HEK293 (cell line): ENCODE data around the gene CNTNAP1.

Experiments
- GLI4 ChIP-seq: fragments of 450-650 bp; formaldehyde crosslinking; IDR thresholded peaks from 2 replicates; pipeline ENCODE4 v1.5.1; 2016; ENCODE audit warnings: missing biosample characterization, missing genetic modification characterization
- GLIS1 ChIP-seq: fragments of 450-650 bp; formaldehyde crosslinking; IDR thresholded peaks from 2 replicates; pipeline ENCODE4 v1.5.1; 2016; ENCODE audit warnings: missing biosample characterization, missing genetic modification characterization
- KLF8 ChIP-seq: fragments of 450-650 bp; formaldehyde crosslinking; IDR thresholded peaks from 2 replicates; pipeline ENCODE4 v1.5.1; 2016; ENCODE audit warnings: missing biosample characterization, missing genetic modification characterization
- OVOL3 ChIP-seq: fragments of 450-650 bp; formaldehyde crosslinking; IDR thresholded peaks from 2 replicates; pipeline ENCODE4 v1.5.1; 2016; ENCODE audit warnings: missing biosample characterization, missing genetic modification characterization
- PRDM10 ChIP-seq: fragments of 450-650 bp; formaldehyde crosslinking; IDR thresholded peaks from 2 replicates; pipeline ENCODE4 v1.5.1; 2016; ENCODE audit warnings: missing biosample characterization, missing genetic modification characterization
- PRDM2 ChIP-seq: fragments of 450-650 bp; formaldehyde crosslinking; IDR thresholded peaks from 2 replicates; pipeline ENCODE4 v1.5.1; 2016; ENCODE audit warnings: missing biosample characterization, missing genetic modification characterization, borderline replicate concordance
- SALL2 ChIP-seq: fragments of 450-650 bp; formaldehyde crosslinking; IDR thresholded peaks from 2 replicates; pipeline ENCODE4 v1.5.0; 2017; ENCODE audit warnings: missing biosample characterization, mild to moderate bottlenecking, missing genetic modification characterization, borderline replicate concordance
- SP3 ChIP-seq: fragments of 450-650 bp; formaldehyde crosslinking; IDR thresholded peaks from 2 replicates; pipeline ENCODE4 v1.5.1; 2016; ENCODE audit warnings: missing biosample characterization, missing genetic modification characterization
- TRIM28 ChIP-seq: IDR thresholded peaks from 2 replicates; pipeline ENCODE4 v1.6.1; 2011; ENCODE audit warnings: low read length, control low read depth, borderline replicate concordance
- ZBTB6 ChIP-seq: fragments of 450-650 bp; formaldehyde crosslinking; IDR thresholded peaks from 2 replicates; pipeline ENCODE4 v1.5.1; 2017; ENCODE audit warnings: missing biosample characterization, missing genetic modification characterization
- ZFP3 ChIP-seq: fragments of 450-650 bp; formaldehyde crosslinking; IDR thresholded peaks from 2 replicates; pipeline ENCODE4 v1.5.1; 2016; ENCODE audit warnings: low read depth, missing biosample characterization, missing genetic modification characterization
- ZFP69B ChIP-seq: fragments of 450-650 bp; formaldehyde crosslinking; IDR thresholded peaks from 2 replicates; pipeline ENCODE4 v1.5.1; 2016; ENCODE audit warnings: missing biosample characterization, missing genetic modification characterization
- ZNF10 ChIP-seq: fragments of 450-650 bp; formaldehyde crosslinking; IDR thresholded peaks from 2 replicates; pipeline ENCODE4 v1.5.1; 2017; ENCODE audit warnings: missing biosample characterization, missing genetic modification characterization
- ZNF140 ChIP-seq: fragments of 450-650 bp; formaldehyde crosslinking; IDR thresholded peaks from 2 replicates; pipeline ENCODE4 v1.5.1; 2016; ENCODE audit warnings: missing biosample characterization, missing genetic modification characterization
- ZNF157 ChIP-seq: fragments of 450-650 bp; formaldehyde crosslinking; IDR thresholded peaks from 2 replicates; pipeline ENCODE4 v1.5.1; 2016; ENCODE audit warnings: missing biosample characterization, missing genetic modification characterization
- ZNF16 ChIP-seq: fragments of 450-650 bp; formaldehyde crosslinking; IDR thresholded peaks from 2 replicates; pipeline ENCODE4 v1.5.1; 2016; ENCODE audit warnings: low read depth, missing biosample characterization, missing genetic modification characterization
- ZNF19 ChIP-seq: fragments of 450-650 bp; formaldehyde crosslinking; IDR thresholded peaks from 2 replicates; pipeline ENCODE4; 2016; ENCODE audit warnings: missing biosample characterization, missing genetic modification characterization, low read depth
- ZNF211 ChIP-seq: fragments of 450-650 bp; formaldehyde crosslinking; IDR thresholded peaks from 2 replicates; pipeline ENCODE4 v1.5.1; 2016; ENCODE audit warnings: low read depth, missing biosample characterization, missing genetic modification characterization
- ZNF223 ChIP-seq: fragments of 450-650 bp; formaldehyde crosslinking; IDR thresholded peaks from 2 replicates; pipeline ENCODE4 v1.5.1; 2016; ENCODE audit warnings: missing biosample characterization, missing genetic modification characterization
- ZNF24 ChIP-seq: fragments of 450-650 bp; formaldehyde crosslinking; IDR thresholded peaks from 2 replicates; pipeline ENCODE4 v1.5.1; 2016; ENCODE audit warnings: missing biosample characterization, missing genetic modification characterization
- ZNF426 ChIP-seq: fragments of 450-650 bp; formaldehyde crosslinking; IDR thresholded peaks from 2 replicates; pipeline ENCODE4 v1.5.1; 2017; ENCODE audit warnings: missing biosample characterization, missing genetic modification characterization, mild to moderate bottlenecking, inconsistent platforms, moderate library complexity
- ZNF555 ChIP-seq: fragments of 450-650 bp; formaldehyde crosslinking; conservative IDR thresholded peaks from 2 replicates; pipeline ENCODE4 v1.5.1; 2017; ENCODE audit warnings: missing biosample characterization, mild to moderate bottlenecking, missing genetic modification characterization, inconsistent platforms
- ZNF558 ChIP-seq: fragments of 450-650 bp; formaldehyde crosslinking; IDR thresholded peaks from 2 replicates; pipeline ENCODE4 v1.5.1; 2016; ENCODE audit warnings: missing biosample characterization, missing genetic modification characterization
- ZNF639 ChIP-seq: fragments of 450-650 bp; formaldehyde crosslinking; IDR thresholded peaks from 2 replicates; pipeline ENCODE4 v1.5.1; 2016; ENCODE audit warnings: missing biosample characterization, missing genetic modification characterization
- ZNF658 ChIP-seq: fragments of 450-650 bp; formaldehyde crosslinking; IDR thresholded peaks from 2 replicates; pipeline ENCODE4; 2016; ENCODE audit warnings: missing biosample characterization, missing genetic modification characterization
- ZSCAN30 ChIP-seq: fragments of 450-650 bp; IDR thresholded peaks from 2 replicates; pipeline ENCODE4 v1.5.1; 2018; ENCODE audit warnings: missing biosample characterization, mild to moderate bottlenecking, missing genetic modification characterization, moderate library complexity

CNTNAP1 gene

GRCh38 chr17:42744283-42744805 lies 62.0 kb downstream of the CNTNAP1 start (continued):
- no peak for TF ChIP-seq ZNF19 (tag by site-specific recombination)
- TF ChIP-seq ZNF555 (tag by site-specific recombination): no peak
- TF ChIP-seq ZNF16: no peak
- no peak for TF ChIP-seq PRDM2 (tag by site-specific recombination)
- no peak for TF ChIP-seq ZNF426 (tag by site-specific recombination)
- 0 out of 2 replicates have a peak, but pooled peaks have one; percentile 54 for TF ChIP-seq PRDM10 (tag by site-specific recombination)
- TF ChIP-seq ZBTB6: no peak
- no peak for TF ChIP-seq ZNF223 (tag by site-specific recombination)
- TF ChIP-seq KLF8 (tag by site-specific recombination): peak; percentile 65; the same call in 1 of the 2 replicates
- no peak for TF ChIP-seq SP3 (tag by site-specific recombination)
- TF ChIP-seq SALL2 (tag by site-specific recombination): no peak
- TF ChIP-seq ZNF658 (tag by site-specific recombination): no peak
- 0 out of 2 replicates have a peak, but pooled peaks have one; percentile 19 for TF ChIP-seq ZNF639 (tag by site-specific recombination)
- TF ChIP-seq ZNF211 (tag by site-specific recombination): no peak
- TF ChIP-seq GLIS1 (tag by site-specific recombination): peak; percentile 50; the same call in 1 of the 2 replicates
- no peak for TF ChIP-seq TRIM28
- TF ChIP-seq ZNF140: no peak
- 0 out of 2 replicates have a peak, but pooled peaks have one; percentile 33 for TF ChIP-seq ZSCAN30 (tag by site-specific recombination)
- no peak for TF ChIP-seq ZFP69B (tag by site-specific recombination)
- TF ChIP-seq ZNF10 (tag by site-specific recombination): no peak
- no peak for TF ChIP-seq ZNF157 (tag by site-specific recombination)
- no peak for TF ChIP-seq OVOL3 (tag by site-specific recombination)
- no peak for TF ChIP-seq ZNF24 (tag by site-specific recombination)
- no peak for TF ChIP-seq GLI4
- no peak for TF ChIP-seq ZNF558
- no peak for TF ChIP-seq ZFP3 (tag by site-specific recombination)
